Right lobe of liver (tissue), 4 donors: ENCODE measurements around the gene VENTX.

Source experiments
- CTCF ChIP-seq, 4 donors: fragments of 200-600 bp in 3 of 4; fragments of 450-650 bp in 1 of 4; IDR thresholded peaks; one replicate each; pipeline versions ENCODE4 v1.5.1 to v1.8.0; 2016 to 2022; ENCODE audit warnings: antibody characterized with exemption in 4 of 4, mild to moderate bottlenecking in 2 of 4
- POLR2A ChIP-seq: fragments of 450-650 bp; IDR thresholded peaks from one replicate; pipeline ENCODE4 v1.6.1; 2017; ENCODE audit warnings: antibody characterized with exemption, mild to moderate bottlenecking
- donor health status: DM: no; HTN: no; CAD: no.
- donor health status: DM: no; HTN: no; CAD: no.
- donor health status: DM: no; HTN: yes; CAD: no.

GRCh38 chr10:133207041-133207600 is 30.5 kb upstream of the VENTX start:
- TF ChIP-seq CTCF (IDR thresholded peaks at IDR 0.05) = no peak
- TF ChIP-seq POLR2A = no peak
